NCI-H1417 treated with DMSO at 0.1 percent for 48 hours (cell line): ENCODE data around the gene MGAT5.
"Not testable (repeated sequence)": the region's sequence is repeated elsewhere in the genome, so short reads cannot be mapped to it uniquely, and the experiment has no call there.

Source experiments
- DNase-seq: peaks from one replicate; lab custom pipeline; 2025; lab: John Stamatoyannopoulos, UW

The MGAT5 gene

GRCh38 chr2:134465228-134466105 is 211.6 kb downstream of the MGAT5 start:
- DNase-seq = no peak

DNA sequence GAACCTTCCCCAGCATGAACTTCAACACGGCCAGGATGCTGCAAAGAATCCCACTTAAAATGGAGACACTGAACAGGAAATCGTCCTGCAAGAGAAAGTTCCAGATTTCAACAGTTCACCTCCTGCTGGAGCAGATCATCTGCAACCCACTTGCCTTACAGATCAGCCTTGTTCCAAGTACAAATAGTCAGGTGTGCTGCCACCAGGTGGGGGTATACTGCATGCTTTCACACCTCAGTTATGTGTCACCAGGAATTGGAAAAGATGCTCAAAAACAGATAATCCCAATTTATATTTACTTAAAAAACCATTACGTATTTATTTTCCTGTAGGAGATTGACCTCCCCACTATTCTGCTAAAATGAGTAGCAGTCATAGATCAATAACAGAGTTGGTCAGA is 212.3 kb downstream of the MGAT5 start:
- peak; percentile 24 for DNase-seq

DNA sequence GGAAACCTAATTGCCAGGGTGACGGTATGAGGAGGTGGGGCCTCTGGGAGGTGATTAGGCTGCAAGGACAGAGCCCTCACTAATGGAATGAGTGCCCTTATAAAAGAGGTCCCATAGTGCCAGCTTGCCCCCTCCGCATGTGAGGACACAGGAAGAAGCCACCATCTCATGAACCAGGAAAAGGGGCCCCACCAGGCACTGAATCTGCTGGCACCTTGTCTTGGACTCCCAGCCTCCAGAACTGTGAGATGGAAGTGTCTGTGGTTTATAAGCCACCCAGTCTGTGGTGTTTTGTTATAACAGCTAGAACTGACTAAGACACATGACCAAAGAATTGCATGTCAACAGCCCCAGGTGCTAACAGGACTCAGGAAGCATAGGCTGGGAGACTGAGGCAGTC is 214.3 kb downstream of the MGAT5 start:
- no peak for DNase-seq

GRCh38 chr2:134468776-134469175 is 214.9 kb downstream of the MGAT5 start:
- DNase-seq = no peak

GRCh38 chr2:134469516-134470115 is 215.7 kb downstream of the MGAT5 start:
- DNase-seq = no peak

GRCh38 chr2:134470561-134471168 is 216.8 kb downstream of the MGAT5 start:
- no peak for DNase-seq

GRCh38 chr2:134476982-134477381 is 223.1 kb downstream of the MGAT5 start:
- not testable (repeated sequence) for DNase-seq

DNA sequence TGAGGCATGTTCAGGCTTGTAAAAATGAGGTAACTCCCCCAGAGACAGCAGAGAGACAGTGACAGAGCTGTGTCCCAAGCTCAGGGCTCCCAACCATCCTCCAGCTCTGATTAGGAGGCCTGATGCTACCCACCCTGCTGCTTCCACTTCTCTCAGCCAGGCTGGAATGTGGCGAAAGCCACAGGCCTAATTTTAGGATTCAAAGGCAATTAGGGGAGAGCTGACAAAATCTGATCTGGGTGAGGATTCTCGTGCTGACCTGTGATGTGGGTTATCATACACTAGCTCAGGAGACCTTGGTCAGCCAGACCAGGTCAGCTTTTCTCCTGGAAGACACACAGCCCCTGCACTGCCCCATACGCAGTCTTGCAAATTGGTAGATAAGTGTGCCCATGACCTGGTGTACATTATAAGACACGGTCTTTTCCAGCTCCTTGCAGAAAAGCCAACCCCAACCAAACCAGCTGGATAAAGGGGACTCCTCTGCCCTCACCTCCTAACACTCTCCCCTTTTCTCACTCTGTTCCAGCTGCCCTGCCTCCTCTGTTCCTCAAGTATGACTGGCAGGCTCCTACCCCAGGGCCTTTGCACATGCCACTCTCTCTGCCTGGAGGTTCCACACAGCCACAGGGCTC is 225.9 kb downstream of the MGAT5 start:
- no peak for DNase-seq

DNA sequence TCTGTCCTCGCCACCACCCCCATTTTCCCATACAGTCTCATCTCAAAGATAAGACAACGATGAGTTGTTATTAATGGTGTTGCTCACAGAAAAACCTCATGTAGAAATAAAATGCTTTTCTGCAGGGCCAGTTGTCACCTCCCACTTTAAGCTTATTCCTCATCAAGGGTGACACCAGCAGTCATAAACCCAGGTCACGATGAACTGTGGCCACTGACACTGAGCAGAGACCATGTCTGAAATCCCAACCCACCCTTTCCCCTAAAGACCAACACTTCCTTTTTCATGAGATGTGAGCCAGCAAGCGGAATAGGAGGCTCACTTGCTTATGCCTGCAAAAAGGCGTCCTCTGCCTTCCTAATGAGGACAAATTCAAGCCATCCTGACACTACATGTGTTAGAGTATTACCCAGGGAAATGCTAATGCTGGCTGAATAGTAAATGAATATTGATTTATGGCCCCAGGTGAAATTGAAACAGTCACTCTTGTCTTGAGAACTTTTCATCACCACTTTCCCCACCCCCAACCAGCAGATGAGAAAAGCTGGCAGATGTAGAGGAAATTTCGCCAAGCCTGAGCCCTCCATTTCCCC is 228.4 kb downstream of the MGAT5 start:
- no peak for DNase-seq

GRCh38 chr2:134482766-134483340 is 229.0 kb downstream of the MGAT5 start:
- no peak for DNase-seq

- DNase-seq = no peak
These were observed 236.0 kb downstream of the MGAT5 start for GRCh38 chr2:134489732-134490384.

DNA sequence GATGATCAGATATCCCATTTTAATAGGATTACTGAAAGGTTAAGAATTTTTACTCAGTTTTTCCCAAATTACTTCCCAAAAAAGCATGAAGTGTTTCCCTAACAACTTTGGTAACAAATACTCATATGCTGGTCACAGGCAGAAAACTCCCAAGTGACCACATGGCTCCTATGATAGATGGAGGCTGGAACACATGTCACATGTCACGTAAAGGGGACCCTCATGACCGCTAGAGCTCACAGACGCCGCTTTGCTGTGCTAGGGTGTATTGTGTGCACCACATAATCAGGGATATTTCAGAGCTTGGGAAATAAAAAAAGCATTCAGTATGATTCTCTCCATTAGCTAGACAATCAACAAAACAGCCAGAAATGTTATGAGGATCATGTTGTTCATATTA is 236.7 kb downstream of the MGAT5 start:
- DNase-seq = no peak

GRCh38 chr2:134491022-134491421 is 237.2 kb downstream of the MGAT5 start:
- DNase-seq = no peak

DNA sequence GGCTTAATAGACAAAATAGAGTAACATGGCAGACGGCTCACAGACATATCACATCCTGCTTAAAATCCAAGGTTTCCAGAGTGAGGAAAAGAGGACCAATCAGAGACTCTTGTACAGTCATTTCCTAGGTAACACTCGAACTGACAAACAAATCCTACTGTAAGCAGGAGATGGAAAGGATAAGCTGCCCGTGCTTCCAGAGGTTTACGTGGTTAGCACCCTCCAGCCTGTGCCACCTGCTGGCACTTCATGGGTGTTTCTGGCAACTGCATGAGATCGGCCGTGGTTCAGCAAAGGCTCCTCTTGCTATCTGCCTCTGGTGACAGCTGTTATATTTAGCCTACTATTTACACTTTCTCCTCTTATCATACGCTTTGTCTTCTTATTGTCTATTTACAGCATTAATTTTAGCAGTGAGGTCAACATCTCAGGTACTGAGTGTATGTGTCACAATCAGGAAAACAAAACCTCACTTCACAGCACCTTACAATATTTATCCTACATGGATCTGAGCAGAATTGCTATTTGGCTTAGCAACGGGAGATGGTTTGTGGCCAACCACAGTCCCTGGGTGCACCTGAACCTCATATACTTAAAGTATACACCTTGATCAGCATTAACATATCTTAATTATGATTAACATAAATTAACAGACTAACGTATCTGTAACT is 238.0 kb downstream of the MGAT5 start:
- peak; percentile 52 for DNase-seq

DNA sequence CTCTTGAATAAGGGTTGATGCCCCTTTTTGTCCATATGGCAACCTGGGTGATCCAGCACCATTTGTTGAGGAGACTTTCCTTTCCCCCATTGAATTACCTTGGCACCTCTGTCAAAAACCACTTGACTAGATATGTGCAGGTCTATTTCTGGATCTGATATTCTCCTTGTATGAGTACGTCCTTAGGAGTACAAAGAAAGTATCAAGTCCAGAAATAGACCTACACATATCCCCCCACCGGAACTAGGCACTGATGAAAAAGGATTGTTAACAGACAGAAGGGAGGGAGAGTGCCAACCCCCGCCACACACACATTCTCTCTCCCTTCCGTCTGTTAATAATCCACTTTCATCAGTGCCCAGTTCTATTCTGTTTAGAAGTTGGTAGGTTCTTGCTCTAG is 239.9 kb downstream of the MGAT5 start:
- no peak for DNase-seq

- DNase-seq = no peak
These were observed 244.8 kb downstream of the MGAT5 start for GRCh38 chr2:134498654-134499053.

GRCh38 chr2:134499307-134499926 is 245.5 kb downstream of the MGAT5 start:
- no peak for DNase-seq

DNA sequence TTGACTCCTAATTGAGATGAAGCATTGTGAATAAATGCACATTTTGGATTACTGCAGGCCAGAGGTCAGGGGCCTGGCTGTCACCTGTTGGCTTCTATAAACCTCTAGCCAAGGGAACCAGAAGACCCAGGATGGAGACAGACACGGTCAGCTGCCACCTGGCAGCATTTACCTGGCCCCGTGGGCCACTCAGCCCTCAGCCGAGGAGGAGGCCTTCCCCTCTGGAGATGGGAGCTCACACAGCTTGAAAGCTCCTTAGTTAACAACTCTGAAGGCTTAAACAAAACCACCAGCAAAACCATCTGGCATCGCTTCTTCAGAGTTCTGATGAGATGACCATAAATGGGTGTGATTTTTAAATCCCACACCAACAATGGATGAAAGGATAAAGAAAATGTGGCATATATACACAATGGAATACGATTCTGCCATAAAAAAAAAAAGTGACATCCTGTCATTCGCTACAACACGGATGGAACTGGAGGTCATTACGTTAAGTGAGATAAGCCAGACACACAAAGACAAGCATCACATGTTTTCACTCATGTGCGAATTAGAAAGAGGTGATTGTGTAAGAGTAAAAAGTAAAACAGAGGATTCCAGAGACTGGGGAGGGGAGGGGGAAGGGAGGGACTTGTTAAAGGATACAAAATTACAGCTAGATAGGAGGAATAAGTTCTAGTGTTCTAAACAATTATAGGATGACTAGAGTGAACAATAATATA is 246.5 kb downstream of the MGAT5 start:
- no peak for DNase-seq

DNA sequence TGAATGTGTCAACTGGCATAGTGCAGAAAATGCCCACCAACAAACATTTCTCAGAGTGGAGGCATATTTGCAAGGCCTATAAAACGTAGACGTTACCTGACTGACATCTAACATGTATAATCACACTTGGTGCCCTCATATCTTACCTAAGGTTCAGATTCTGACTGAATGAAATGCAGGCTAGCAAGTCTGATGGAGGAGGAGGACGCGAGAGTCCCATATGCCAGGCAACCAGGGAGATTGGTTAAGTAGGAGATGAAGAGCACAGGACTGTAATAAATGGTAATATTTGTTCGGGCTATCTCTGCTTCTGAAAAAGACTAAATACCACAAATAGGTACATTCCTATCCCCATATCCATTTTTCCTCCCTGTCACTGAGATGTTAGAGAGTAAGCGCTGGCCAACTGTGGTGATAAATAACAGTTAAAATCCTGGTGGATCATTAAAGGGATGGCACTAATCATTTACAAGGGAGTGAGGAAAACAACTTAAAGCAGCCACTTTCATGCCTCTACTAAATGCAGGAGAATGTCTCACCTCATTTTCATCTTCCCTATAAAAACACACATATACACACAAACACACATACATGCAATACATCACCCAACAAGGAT is 247.7 kb downstream of the MGAT5 start:
- no peak for DNase-seq
